B cell (primary cell): ENCODE results near the gene NIPAL1. TPM values are rescaled to one million over a fixed set of nuclear protein-coding genes. Genes with fewer than 3 reads are reported as not detected.

ENCODE experiments used
- ATAC-seq: fragments of 200-7000 bp; cut with Tn5 transposase; one replicate; pipeline ENCODE4 v1.10.0; 2021; ENCODE audit warnings: low read depth, mild to moderate bottlenecking, moderate number of reproducible peaks, moderate library complexity
- CTCF ChIA-PET: fragments of 350-600 bp; sonication (Branson Sonifier 250); formaldehyde crosslinking; loops from one replicate; lab custom pipeline; 2021; ENCODE audit warnings: antibody characterized with exemption, inconsistent platforms; lab: Charles Lee
- POLR2A ChIA-PET: fragments of 350-600 bp; sonication (Branson Sonifier 250); formaldehyde crosslinking; loops from one replicate; lab custom pipeline; 2021; ENCODE audit warnings: antibody characterized with exemption; lab: Charles Lee
- DNase-seq: peaks from one replicate; pipeline ENCODE4 v3.0.0; 2013
- H2AFZ ChIP-seq: 2 replicates; pipeline ENCODE4 v1.6.1; 2012; ENCODE audit warnings: mild to moderate bottlenecking, low read depth, low read length; ENCODE audit not compliant: insufficient read depth, poor library complexity, severe bottlenecking
- H3K27ac ChIP-seq, 2 donors: 1 replicate in 1 of 2; 2 replicates in 1 of 2; pipeline ENCODE4 v1.5.1; 2012 to 2013; ENCODE audit warnings: low read length in 2 of 2, mild to moderate bottlenecking in 2 of 2, moderate library complexity in 1 of 2
- H3K27me3 ChIP-seq, 4 experiments: fragments of 200-600 bp in 1 of 4; sonication (generic) in 1 of 4; replicated peaks in 1 of 4; 1 replicate in 2 of 4; 2 replicates in 2 of 4; pipeline versions ENCODE4 v1.6.1 to v1.7.0; 2013 to 2016; ENCODE audit warnings: low read length in 3 of 4, mild to moderate bottlenecking in 2 of 4, mixed read lengths in 1 of 4, moderate library complexity in 1 of 4; ENCODE audit not compliant: insufficient read depth in 4 of 4, control insufficient read depth in 3 of 4; ENCODE audit errors: control extremely low read depth in 1 of 4
- H3K36me3 ChIP-seq, 2 experiments: replicated peaks in 1 of 2; 1 replicate in 1 of 2; 2 replicates in 1 of 2; pipeline versions ENCODE4 v1.6.1 to v1.7.1; 2013; ENCODE audit warnings: low read length in 1 of 2; ENCODE audit not compliant: insufficient read depth in 2 of 2, control insufficient read depth in 1 of 2; ENCODE audit errors: control extremely low read depth in 1 of 2, extremely low read depth in 1 of 2
- H3K4me1 ChIP-seq, 2 donors: fragments of 200-600 bp in 1 of 2; sonication (generic) in 1 of 2; 1 replicate in 1 of 2; 2 replicates in 1 of 2; pipeline versions ENCODE4 v1.5.1 to v1.6.1; 2013 to 2017; ENCODE audit warnings: low read length in 2 of 2; ENCODE audit not compliant: control insufficient read depth in 2 of 2, insufficient read depth in 2 of 2
- H3K4me2 ChIP-seq: replicated peaks from 2 replicates; pipeline ENCODE3; 2012; ENCODE audit warnings: mild to moderate bottlenecking, low read depth, low read length; ENCODE audit not compliant: poor library complexity, severe bottlenecking
- H3K4me3 ChIP-seq, 5 experiments: fragments of 200-600 bp in 1 of 5; sonication (generic) in 1 of 5; 1 replicate in 3 of 5; 2 replicates in 2 of 5; pipeline versions ENCODE4 v1.5.1 to v1.7.0; 2011 to 2016; ENCODE audit warnings: low read length in 4 of 5, mild to moderate bottlenecking in 4 of 5, low read depth in 2 of 5, control low read depth in 1 of 5, moderate library complexity in 1 of 5; ENCODE audit not compliant: insufficient read depth in 1 of 5; ENCODE audit errors: control extremely low read depth in 1 of 5, extremely low read depth in 1 of 5
- H3K79me2 ChIP-seq: fragments of 200-600 bp; sonication (generic); one replicate; pipeline ENCODE4 v1.6.0; 2016; ENCODE audit warnings: low read length; ENCODE audit not compliant: control insufficient read depth, insufficient read depth
- H3K9ac ChIP-seq: fragments of 200-600 bp; sonication (generic); 2 replicates; pipeline ENCODE4 v1.6.1; 2017; ENCODE audit warnings: mild to moderate bottlenecking, low read length, moderate library complexity
- H3K9me3 ChIP-seq, 3 donors: one replicate each; pipeline versions ENCODE4 v1.6.1 to v1.7.1; 2013; ENCODE audit warnings: low read length in 2 of 3; ENCODE audit not compliant: control insufficient read depth in 2 of 3, insufficient read depth in 1 of 3; ENCODE audit errors: control extremely low read depth in 1 of 3
- H4K20me1 ChIP-seq: 2 replicates; pipeline ENCODE4 v1.6.0; 2012; ENCODE audit warnings: mild to moderate bottlenecking, low read length; ENCODE audit not compliant: insufficient read depth, control insufficient read depth, poor library complexity, severe bottlenecking
- H3K27ac Mint-ChIP-seq: one replicate; pipeline ENCODE4 v1.8.0; 2021; ENCODE audit warnings: mixed read lengths
- H3K27me3 Mint-ChIP-seq: one replicate; pipeline ENCODE4 v1.8.0; 2021; ENCODE audit warnings: mixed read lengths
- H3K4me1 Mint-ChIP-seq: one replicate; pipeline ENCODE4 v1.8.0; 2021; ENCODE audit warnings: mixed read lengths
- H3K4me3 Mint-ChIP-seq: one replicate; pipeline ENCODE4 v1.8.0; 2021; ENCODE audit warnings: mixed read lengths
- H3K9me3 Mint-ChIP-seq: one replicate; pipeline ENCODE4 v1.8.0; 2022; ENCODE audit warnings: mixed read lengths; ENCODE audit not compliant: insufficient read depth
- EZH2 ChIP-seq: IDR thresholded peaks from 2 replicates; pipeline ENCODE4 v1.6.1; 2012; ENCODE audit warnings: borderline replicate concordance, low read depth, mild to moderate bottlenecking, moderate library complexity, low read length; ENCODE audit not compliant: insufficient read depth, poor library complexity, severe bottlenecking
- WGBS: methylation state at CpG from one replicate; pipeline ENCODE4 v1.1.5; 2013; ENCODE audit warnings: missing lambda C conversion rate; ENCODE audit not compliant: insufficient coverage; 5-methylcytosine and 5-hydroxymethylcytosine counted together
- intact Hi-C: fragments of 100-400 bp; cut with micrococcal nuclease; formaldehyde crosslinking; loops from one replicate; pipeline ENCODE4 v1.10.0; 2022
- polyA plus RNA-seq: library from polyadenylated mRNA; depleted of rRNA; stranded (reverse); fragments of >200 nt; gene quantifications from 2 replicates; pipeline ENCODE4 v1.2.3, GENCODE V29; 2012
- total RNA-seq, 2 donors: library from RNA; stranded (reverse); fragments of 120-200 nt in 1 of 2; gene quantifications; 1 replicate in 1 of 2; 2 replicates in 1 of 2; pipeline versions ENCODE4 v1.2.3 to v1.2.4, GENCODE V29; 2013 to 2022
- TF ChIP-seq, protein P1 (sequence below): fragments of 200-600 bp; IDR thresholded peaks from one replicate; pipeline ENCODE4 v1.8.0; 2022; ENCODE audit warnings: antibody characterized with exemption, mild to moderate bottlenecking

Gene NIPAL1
- total and polyA plus RNA-seq, 2 donors (not counting 1 experiment from before 2014, with no cell fraction given), result 0.24 to 1.1 TPM

DNA sequence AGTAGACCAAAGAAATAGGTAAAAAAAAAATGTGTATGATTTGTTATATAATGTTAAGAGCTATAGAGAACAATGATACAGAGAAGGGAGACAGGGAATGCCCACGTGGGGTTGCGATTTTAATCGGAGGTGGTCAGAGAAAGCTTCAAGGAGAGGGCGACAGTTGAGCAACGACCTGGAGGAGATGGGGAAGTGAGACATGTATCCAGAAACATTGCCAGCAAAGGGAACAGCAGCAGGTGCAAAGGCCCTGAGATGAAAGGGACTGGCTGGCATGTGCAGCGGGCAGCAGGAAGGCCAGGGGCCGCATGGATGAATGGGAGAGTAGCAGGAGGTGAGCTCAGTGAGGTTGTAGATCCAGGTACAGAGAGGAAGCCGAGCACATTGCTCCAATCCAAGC, 32.9 kb downstream of the NIPAL1 start:
- Histone ChIP-seq H4K20me1 (peaks cover 7% of the 10 kb centered on the region), H3K4me2 (no peak overlapping the region), H3K27ac (no peak overlapping the region), H3K9ac (no peak overlapping the region), H3K27me3 (peaks cover 0 to 41% (median 18%) of the 10 kb centered on the region in 4 experiments), H3K36me3 (no peaks in the 10 kb centered on the region), H2AFZ (no peak overlapping the region), H3K4me3 (no peak overlapping the region), H3K4me1 (peaks cover 38 to 41% of the 10 kb centered on the region in 2 donors), H3K9me3 (peaks cover 0 to 4% (median 0%) of the 10 kb centered on the region in 3 donors), H3K79me2 (no peaks in the 10 kb centered on the region)
- intact Hi-C loops, result loop anchor here (5.0 to 10.0 kb wide), 4 partner anchors 37 to 293 kb away; partner anchors contain the start of genes NFXL1 and SLAIN2
- Mint-ChIP-seq H3K9me3 (no peaks in the 10 kb centered on the region), H3K27ac (no peak overlapping the region), H3K4me3 (no peak overlapping the region), H3K4me1 (peaks cover 41% of the 10 kb centered on the region), H3K27me3 (peaks cover 38% of the 10 kb centered on the region)
- ChIA-PET CTCF (interaction anchor here (6.4 to 7.4 kb wide), 2 partner anchors 14 to 36 kb away, joined by 66 to 86 read pairs; no protein-coding TSS in a partner anchor), POLR2A (no interaction called here)
- TF ChIP-seq, protein P1, sequence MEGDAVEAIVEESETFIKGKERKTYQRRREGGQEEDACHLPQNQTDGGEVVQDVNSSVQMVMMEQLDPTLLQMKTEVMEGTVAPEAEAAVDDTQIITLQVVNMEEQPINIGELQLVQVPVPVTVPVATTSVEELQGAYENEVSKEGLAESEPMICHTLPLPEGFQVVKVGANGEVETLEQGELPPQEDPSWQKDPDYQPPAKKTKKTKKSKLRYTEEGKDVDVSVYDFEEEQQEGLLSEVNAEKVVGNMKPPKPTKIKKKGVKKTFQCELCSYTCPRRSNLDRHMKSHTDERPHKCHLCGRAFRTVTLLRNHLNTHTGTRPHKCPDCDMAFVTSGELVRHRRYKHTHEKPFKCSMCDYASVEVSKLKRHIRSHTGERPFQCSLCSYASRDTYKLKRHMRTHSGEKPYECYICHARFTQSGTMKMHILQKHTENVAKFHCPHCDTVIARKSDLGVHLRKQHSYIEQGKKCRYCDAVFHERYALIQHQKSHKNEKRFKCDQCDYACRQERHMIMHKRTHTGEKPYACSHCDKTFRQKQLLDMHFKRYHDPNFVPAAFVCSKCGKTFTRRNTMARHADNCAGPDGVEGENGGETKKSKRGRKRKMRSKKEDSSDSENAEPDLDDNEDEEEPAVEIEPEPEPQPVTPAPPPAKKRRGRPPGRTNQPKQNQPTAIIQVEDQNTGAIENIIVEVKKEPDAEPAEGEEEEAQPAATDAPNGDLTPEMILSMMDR, result no peak
- no peak for TF ChIP-seq EZH2
- WGBS, result 81% methylated on average over 7 of the region's 8 CpGs
- no peak for DNase-seq
- no peak for ATAC-seq

DNA sequence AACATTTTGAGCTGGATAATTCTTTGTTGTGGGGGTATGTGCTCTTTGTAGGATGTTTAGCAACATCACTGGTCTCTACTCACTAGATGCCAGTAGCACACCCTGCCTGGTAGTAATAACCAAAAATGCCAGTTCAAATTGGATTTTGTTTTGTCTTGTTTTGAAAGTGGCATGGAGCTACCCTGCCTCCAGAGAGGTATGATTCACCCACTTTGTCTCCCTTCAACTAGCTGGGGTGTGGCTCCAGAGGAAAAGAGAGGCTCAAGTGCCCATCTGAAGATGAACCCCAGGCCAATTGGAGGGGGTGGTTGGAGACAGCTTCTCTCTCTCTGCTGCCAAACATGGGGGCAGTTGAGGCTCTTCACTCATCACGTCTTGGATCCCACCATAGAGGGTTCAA, 34.5 kb downstream of the NIPAL1 start:
- Histone ChIP-seq H3K4me3 (no peak overlapping the region), H3K9me3 (peaks cover 0 to 4% (median 0%) of the 10 kb centered on the region in 3 donors), H3K27me3 (peaks cover 0 to 27% (median 11%) of the 10 kb centered on the region in 4 experiments), H3K4me2 (no peak overlapping the region), H3K79me2 (no peaks in the 10 kb centered on the region), H3K9ac (no peak overlapping the region), H2AFZ (no peak overlapping the region), H3K36me3 (no peaks in the 10 kb centered on the region), H3K27ac (no peak overlapping the region), H4K20me1 (peaks cover 7% of the 10 kb centered on the region), H3K4me1 (peaks cover 27 to 31% of the 10 kb centered on the region in 2 donors)
- 100% methylated on average over 1 of the region's 1 CpG for WGBS
- peaks cover 28% of the 10 kb centered on the region for H3K27me3 Mint-ChIP-seq
- peaks cover 30% of the 10 kb centered on the region for H3K4me1 Mint-ChIP-seq
- H3K27ac Mint-ChIP-seq, result no peak overlapping the region
- no peaks in the 10 kb centered on the region for H3K9me3 Mint-ChIP-seq
- ChIA-PET POLR2A (no interaction called here), CTCF (interaction anchor here (1.0 to 7.4 kb wide), 2 partner anchors 19 to 35 kb away, joined by 3 to 66 read pairs; no protein-coding TSS in a partner anchor)
- TF ChIP-seq, protein P1, result no peak
- intact Hi-C loops, result no loop called here
- H3K4me3 Mint-ChIP-seq, result no peak overlapping the region
- no peak for ATAC-seq
- no peak for DNase-seq
